ENCODE data around the gene ANKRD40CL.

ANKRD40CL gene

GRCh38 chr17:50785946-50786570, 18.7 kb upstream of the ANKRD40CL start:
- DNase-seq: no peak

DNA sequence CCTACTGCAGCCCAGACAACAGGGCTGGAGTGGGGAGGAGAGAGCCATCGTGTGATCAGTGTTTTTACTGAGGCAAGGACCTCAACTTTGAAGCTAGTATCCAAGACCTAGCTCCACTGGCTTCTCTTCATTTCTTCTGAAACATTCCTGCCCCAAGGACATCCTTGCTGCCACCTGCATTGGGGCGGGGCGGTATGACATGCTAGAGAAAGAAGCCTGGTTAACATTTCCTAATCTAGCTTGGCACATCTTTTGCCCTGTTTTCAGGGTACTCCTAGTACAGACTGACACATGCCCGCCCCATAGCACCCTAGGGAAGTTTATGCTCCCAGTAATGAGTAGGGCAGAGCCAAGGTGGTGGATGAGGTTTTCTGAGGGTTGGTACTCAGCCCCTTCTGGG, 17.8 kb upstream of the ANKRD40CL start:
- DNase-seq: no peak

DNA sequence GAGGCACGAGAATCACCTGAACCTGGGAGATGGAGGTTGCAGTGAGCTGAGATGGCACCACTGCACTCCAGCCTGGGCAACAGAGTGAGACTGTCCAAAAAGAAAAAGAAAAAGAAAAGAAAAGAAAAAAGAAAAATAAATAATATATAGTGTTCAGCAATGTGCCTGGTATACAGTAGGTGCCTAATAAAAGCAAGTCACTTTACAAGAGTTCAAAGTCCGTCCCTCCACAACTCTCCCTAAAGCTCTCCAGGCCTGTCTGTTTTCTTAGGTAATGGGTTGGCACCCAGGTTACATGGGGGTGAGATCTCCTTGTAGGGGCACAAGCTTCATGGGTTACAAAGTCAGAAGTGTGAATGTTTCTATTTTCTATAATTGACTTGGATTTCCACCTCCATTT, 16.6 kb upstream of the ANKRD40CL start:
- DNase-seq: no peak

DNA sequence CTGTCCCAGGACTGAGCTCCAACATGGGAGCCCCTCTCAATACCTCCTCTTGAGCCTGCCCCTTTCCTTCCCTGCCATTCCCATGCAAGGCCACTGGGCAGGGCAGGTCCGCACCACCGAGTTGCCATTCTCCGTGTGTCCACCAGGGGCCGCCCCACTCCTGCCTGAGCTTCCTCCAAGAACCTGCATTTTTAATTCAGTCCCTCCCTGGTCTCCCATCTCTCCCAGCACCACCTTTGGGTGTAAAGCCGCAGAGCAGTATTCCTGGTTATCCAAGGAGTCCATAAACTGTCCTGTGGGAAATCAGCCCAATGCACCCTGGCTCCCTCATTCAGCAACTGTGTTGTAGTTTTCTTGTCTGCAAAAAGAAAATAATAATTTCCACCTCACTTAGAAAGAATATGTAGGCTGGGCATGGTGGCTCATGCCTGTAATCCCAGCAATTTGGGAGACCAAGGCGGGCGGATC, 15.9 kb upstream of the ANKRD40CL start:
- peak; percentile 72 for DNase-seq

DNA sequence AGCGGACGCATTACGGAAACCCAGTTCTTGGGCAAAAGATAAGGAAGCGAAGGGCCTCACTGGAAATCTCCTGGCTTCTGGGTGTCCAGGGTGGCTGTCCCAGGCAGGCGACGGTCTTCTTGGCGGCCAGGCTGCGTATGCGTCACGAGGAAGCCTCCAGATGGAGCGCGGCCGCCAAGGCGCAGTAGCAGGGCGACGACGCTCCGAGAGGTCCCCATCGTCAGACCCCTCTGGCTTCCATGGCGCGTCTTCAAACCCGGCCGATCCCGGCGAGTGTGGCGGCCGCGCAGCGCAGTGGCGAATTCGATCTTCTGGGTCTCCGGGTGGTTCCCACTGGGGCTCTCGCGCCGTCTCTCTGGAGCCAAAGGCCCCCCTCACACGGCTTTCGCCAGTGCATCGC, 13.8 kb upstream of the ANKRD40CL start:
- no peak for DNase-seq

- no peak for DNase-seq
Measured at GRCh38 chr17:50779747-50780353, 12.5 kb upstream of the ANKRD40CL start.

DNA sequence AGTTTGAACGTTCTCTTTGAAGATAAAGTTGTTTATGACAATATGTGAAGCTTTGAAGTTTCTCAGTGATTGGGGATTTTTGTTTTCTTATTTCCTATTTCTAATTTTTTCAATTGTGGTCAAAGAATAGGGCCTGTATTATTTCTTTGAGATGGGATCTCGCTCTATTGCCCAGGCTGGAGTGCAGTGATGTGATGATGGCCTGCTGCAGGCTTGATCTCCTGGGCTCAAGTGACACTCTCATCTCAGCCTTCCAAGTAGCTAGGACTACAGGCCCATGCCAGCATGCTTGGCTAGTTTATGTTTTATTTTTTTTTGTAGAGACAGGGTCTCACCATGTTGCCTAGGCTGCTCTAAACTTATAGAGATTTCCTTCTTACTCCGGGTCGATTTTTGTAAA, 11.7 kb upstream of the ANKRD40CL start:
- DNase-seq: no peak

- DNase-seq: no peak
Measured at GRCh38 chr17:50778471-50778870, 11.2 kb upstream of the ANKRD40CL start.

DNA sequence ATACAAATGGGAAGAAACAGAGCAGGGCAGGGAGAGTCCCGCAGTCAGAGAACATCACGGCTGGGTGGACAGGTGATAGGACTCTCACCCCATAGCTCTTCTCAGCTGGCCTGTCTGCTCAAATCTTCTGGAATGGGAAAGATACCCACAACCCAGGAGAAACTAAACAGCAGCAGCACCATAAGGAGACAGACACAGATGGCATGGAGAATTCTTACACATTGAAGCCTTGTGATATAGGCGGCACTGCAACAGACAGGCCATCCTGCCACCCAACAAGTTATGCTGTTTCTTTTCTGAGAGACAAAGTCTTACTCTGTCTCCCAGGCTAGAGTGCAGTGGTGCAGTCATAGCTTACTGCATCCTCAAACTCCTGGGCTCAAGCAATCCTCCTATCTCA, 8.6 kb upstream of the ANKRD40CL start:
- no peak for DNase-seq

DNA sequence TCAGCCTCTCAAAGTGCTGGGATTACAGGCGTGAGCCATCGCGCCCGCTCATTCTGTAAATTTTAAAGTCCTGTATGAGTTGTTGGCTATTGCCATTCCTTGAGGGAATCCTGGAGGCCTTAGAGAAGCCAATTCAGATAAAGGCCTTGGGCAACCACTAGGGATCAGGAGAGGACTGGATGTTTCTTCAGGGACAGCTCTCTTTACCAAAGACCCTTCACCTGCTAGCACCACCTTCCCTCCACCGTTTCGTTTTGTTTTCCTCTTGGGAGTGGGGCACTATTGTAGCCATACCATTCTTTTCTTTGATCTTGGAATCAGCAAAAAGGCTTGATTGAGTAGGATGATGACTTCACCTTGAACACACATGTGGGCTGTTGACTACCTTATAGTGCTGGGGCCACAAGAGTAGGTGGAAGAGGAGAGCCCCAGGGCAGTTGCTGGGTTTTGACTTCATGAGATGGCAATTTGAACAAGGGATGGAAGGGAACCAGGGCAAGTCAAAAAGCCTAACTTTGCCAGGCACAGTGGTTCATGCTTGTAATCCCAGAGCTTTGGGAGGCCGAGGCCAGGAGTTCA, 7.0 kb upstream of the ANKRD40CL start:
- no peak for DNase-seq

GRCh38 chr17:50771991-50772785, 4.9 kb upstream of the ANKRD40CL start:
- DNase-seq: no peak

DNA sequence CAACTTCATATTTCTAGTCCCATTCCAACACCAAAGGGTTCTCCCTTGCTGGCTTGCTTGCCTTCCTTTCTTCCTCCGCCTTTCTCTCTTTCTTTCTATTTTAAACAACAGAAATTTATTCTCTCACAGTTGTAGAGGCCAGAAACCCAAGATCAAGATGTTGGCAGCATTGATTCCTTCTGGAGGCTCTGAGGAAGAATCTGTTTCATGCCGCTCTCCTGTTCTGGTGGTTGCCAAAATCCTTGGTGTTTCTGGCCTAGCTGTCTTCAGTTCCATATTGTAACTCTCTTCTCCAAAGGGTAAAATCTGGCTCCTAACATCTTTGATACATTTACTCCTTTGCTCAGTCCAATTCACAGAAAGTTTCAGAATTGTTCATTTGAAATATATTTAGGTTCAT, 3.0 kb upstream of the ANKRD40CL start:
- no peak for DNase-seq

DNA sequence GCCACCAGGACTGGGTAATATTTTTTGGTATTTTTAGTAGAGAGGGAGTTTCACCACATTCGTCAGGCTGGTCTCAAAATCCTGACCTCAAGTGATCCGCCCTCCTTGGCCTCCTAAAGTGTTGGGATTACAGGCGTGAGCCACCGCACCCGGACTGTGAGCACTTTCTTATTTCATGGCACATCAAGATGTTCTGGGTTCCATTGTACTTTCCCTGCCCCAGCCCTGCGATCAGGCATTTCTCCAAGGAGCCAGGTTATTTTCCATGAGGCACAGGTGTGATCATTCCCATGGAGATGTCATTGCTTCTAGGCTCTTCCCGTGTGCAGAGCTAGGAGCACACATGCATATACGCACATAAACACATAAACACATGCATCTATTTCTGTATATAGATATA, 2.6 kb upstream of the ANKRD40CL start:
- DNase-seq: no peak

- no peak for DNase-seq
Measured at GRCh38 chr17:50768346-50768761, 1.0 kb upstream of the ANKRD40CL start.

DNA sequence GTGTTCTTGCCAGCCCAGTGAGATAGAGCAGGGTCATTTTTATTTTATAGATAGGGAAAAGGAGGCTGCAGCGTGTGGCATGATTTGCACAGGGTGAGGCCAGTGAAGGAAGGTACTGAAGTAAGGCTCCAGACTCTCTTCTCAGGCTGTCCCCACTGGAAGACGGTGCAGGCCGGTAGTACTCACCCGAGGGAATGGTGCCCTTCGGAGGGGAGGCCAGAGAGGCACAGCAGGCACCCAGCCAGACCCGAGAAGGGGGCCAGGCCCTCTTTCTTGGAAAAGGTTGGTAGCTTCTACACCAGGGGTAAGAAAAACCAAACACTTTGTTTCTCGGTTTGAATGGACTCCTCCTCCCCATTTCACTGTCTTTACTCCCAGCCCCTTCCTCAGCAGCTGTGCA, 288 bp downstream of the ANKRD40CL start:
- DNase-seq: no peak

- no peak for DNase-seq
Measured at GRCh38 chr17:50766222-50767023, 895 bp downstream of the ANKRD40CL start.

GRCh38 chr17:50765454-50766221, 1.7 kb downstream of the ANKRD40CL start:
- no peak for DNase-seq

GRCh38 chr17:50764734-50765149, 2.6 kb downstream of the ANKRD40CL start:
- no peak for DNase-seq

GRCh38 chr17:50763716-50764475, 3.4 kb downstream of the ANKRD40CL start:
- DNase-seq: no peak

- no peak for DNase-seq
Measured at GRCh38 chr17:50762177-50762576, 5.1 kb downstream of the ANKRD40CL start.

DNA sequence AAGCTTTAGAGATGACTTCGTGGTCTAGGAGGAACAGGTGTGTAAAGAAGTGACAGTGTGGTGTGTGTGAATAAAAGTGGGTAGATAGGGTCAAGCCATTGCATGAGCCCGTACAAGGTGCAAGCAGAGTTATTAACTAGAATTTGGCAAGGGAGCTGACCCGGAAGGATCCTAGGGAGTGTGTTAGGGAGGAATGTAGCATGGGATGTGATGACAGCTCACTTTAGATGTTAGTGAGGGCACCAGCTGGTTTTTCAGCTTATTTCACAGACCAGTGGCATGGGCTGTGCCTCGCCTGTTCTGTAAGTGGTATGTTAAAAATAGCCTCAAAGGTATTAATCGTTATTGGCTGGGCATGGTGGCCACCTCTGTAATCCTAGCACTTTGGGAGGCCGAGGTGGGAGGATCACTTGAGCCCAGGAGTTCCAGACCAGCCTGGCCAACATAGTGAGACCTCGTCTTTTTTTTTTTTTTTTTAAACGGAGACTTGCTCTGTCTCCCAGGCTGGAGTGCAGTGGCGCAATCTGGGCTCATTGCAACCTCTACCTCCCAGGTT, 8.3 kb downstream of the ANKRD40CL start:
- DNase-seq: no peak

All from T1000 (cell line).